SU-DHL-6 (cell line): Measurements from ENCODE around the gene MACIR.

Experiments
- H2AFZ ChIP-seq: fragments of 200-600 bp; sonication (generic); 2 replicates; pipeline ENCODE4 v1.6.1; 2014; ENCODE audit warnings: low read depth, mild to moderate bottlenecking, moderate library complexity, mixed read lengths, antibody characterized with exemption, low read length; ENCODE audit not compliant: severe bottlenecking
- H3F3A ChIP-seq: fragments of 200-600 bp; shearing (Covaris generic); 2 replicates; pipeline ENCODE4 v1.6.0; 2016; ENCODE audit warnings: antibody characterized with exemption, mild to moderate bottlenecking; ENCODE audit not compliant: insufficient read depth
- H3K27ac ChIP-seq: fragments of 200-600 bp; sonication (generic); 2 replicates; pipeline ENCODE4 v1.5.1; 2016; ENCODE audit warnings: low read depth, mild to moderate bottlenecking, low read length, moderate library complexity, mixed read lengths
- H3K27me3 ChIP-seq: fragments of 200-600 bp; sonication (generic), shearing (Covaris generic); 2 replicates; pipeline ENCODE4 v1.6.0; 2014; ENCODE audit warnings: mild to moderate bottlenecking, low read length
- H3K36me3 ChIP-seq: fragments of 200-600 bp; sonication (generic); 2 replicates; pipeline ENCODE4 v1.6.1; 2014; ENCODE audit warnings: mild to moderate bottlenecking, low read length, mixed read lengths
- H3K4me2 ChIP-seq: fragments of 300-600, 200-600 bp; shearing (Covaris generic), sonication (generic); 2 replicates; pipeline ENCODE4 v1.6.0; 2014; ENCODE audit warnings: low read length, low read depth, mild to moderate bottlenecking; ENCODE audit not compliant: poor library complexity, severe bottlenecking
- H3K4me3 ChIP-seq: fragments of 200-600 bp; sonication (generic); 2 replicates; pipeline ENCODE4 v1.5.1; 2014; ENCODE audit warnings: antibody characterized with exemption, low read length, mild to moderate bottlenecking, mixed read lengths; ENCODE audit not compliant: insufficient read depth, poor library complexity, severe bottlenecking
- H3K79me2 ChIP-seq: fragments of 200-600 bp; sonication (generic); 2 replicates; pipeline ENCODE4 v1.6.1; 2014; ENCODE audit warnings: mild to moderate bottlenecking, low read length, moderate library complexity; ENCODE audit not compliant: insufficient read depth
- H3K9ac ChIP-seq: fragments of 200-600 bp; sonication (generic); 2 replicates; pipeline ENCODE4 v1.7.0; 2014; ENCODE audit warnings: mild to moderate bottlenecking, low read length
- H3K9me2 ChIP-seq: fragments of 200-600 bp; sonication (generic); replicated peaks from 2 replicates; pipeline ENCODE4 v1.6.1; 2014; ENCODE audit warnings: low read length; ENCODE audit not compliant: insufficient read depth
- H3K9me3 ChIP-seq: fragments of 200-600 bp; sonication (generic); 2 replicates; pipeline ENCODE4 v1.6.1; 2014; ENCODE audit warnings: low read length, mixed read lengths; ENCODE audit not compliant: insufficient read depth
- H4K20me1 ChIP-seq: fragments of 200-600 bp; sonication (generic); 2 replicates; pipeline ENCODE4 v1.6.1; 2014; ENCODE audit warnings: low read depth, mild to moderate bottlenecking, antibody characterized with exemption, low read length, moderate library complexity, mixed read lengths
- EZH2phosphoT487 ChIP-seq: fragments of 200-600 bp; sonication (generic), shearing (Covaris generic); conservative IDR thresholded peaks from 2 replicates; pipeline ENCODE4 v1.6.1; 2018; ENCODE audit warnings: mild to moderate bottlenecking, antibody characterized with exemption, low read length, moderate library complexity, mixed read lengths
- TF ChIP-seq, protein P1 (sequence below): fragments of 200-600 bp; sonication (generic); IDR thresholded peaks from one replicate; pipeline ENCODE4 v1.5.1; 2017; ENCODE audit warnings: antibody characterized with exemption, mild to moderate bottlenecking, low read length, moderate library complexity; ENCODE audit not compliant: insufficient read depth, poor library complexity, severe bottlenecking

Gene MACIR

DNA sequence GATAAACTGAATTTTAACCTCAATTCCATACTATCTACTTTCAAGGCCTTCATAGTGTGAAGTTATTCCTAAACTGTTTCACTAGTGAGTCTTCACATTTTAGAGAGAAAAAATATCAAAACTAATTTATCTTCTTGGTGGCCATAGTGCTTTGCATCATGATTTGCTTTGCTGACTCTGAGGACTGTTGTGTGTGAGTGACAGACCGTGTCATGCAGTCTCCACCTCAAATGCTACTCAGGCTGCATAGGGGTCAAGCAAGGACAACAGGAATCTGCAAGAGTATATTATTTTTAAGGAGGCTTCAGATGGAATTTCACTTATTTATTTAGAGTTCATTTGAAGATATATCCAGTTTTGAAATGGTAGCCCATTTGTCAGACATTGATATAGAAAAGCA lies 34.5 kb downstream of the MACIR start:
- no peak overlapping the region for H3K4me2 ChIP-seq
- no peaks in the 10 kb centered on the region for H3F3A ChIP-seq
- no peak overlapping the region for H3K9ac ChIP-seq
- H3K27me3 ChIP-seq, result no peaks in the 10 kb centered on the region
- no peak overlapping the region for H2AFZ ChIP-seq
- H4K20me1 ChIP-seq, result no peaks in the 10 kb centered on the region
- no peaks in the 10 kb centered on the region for H3K9me2 ChIP-seq
- TF ChIP-seq, protein P1, sequence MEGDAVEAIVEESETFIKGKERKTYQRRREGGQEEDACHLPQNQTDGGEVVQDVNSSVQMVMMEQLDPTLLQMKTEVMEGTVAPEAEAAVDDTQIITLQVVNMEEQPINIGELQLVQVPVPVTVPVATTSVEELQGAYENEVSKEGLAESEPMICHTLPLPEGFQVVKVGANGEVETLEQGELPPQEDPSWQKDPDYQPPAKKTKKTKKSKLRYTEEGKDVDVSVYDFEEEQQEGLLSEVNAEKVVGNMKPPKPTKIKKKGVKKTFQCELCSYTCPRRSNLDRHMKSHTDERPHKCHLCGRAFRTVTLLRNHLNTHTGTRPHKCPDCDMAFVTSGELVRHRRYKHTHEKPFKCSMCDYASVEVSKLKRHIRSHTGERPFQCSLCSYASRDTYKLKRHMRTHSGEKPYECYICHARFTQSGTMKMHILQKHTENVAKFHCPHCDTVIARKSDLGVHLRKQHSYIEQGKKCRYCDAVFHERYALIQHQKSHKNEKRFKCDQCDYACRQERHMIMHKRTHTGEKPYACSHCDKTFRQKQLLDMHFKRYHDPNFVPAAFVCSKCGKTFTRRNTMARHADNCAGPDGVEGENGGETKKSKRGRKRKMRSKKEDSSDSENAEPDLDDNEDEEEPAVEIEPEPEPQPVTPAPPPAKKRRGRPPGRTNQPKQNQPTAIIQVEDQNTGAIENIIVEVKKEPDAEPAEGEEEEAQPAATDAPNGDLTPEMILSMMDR, result no peak
- no peak for TF ChIP-seq EZH2phosphoT487
- no peaks in the 10 kb centered on the region for H3K9me3 ChIP-seq
- H3K27ac ChIP-seq, result no peak overlapping the region
- no peak overlapping the region for H3K4me3 ChIP-seq
- H3K36me3 ChIP-seq, result no peaks in the 10 kb centered on the region
- H3K79me2 ChIP-seq, result no peaks in the 10 kb centered on the region

DNA sequence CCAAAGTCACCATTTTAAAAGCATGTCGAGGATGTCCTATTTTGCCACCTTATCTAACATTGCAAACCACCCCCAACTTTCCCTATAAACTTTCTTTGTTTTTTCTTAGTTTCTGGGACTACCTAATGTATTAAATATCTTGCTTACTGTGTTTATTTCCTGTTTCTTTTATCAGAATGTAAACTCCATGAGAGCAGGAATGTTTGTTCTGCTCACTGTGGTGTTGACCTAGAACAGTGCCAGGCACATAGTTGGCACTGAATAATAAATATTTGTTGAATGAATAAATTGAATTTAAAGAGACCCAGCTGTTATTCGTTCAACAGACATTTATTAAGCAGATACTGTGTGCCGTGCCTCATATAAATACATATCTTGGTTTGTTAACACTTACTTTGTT lies 35.2 kb downstream of the MACIR start:
- H3K79me2 ChIP-seq, result no peaks in the 10 kb centered on the region
- no peaks in the 10 kb centered on the region for H3K9me3 ChIP-seq
- no peaks in the 10 kb centered on the region for H3K9me2 ChIP-seq
- no peaks in the 10 kb centered on the region for H3K36me3 ChIP-seq
- H4K20me1 ChIP-seq, result no peaks in the 10 kb centered on the region
- no peak overlapping the region for H3K4me2 ChIP-seq
- H2AFZ ChIP-seq, result no peak overlapping the region
- H3K4me3 ChIP-seq, result no peak overlapping the region
- H3F3A ChIP-seq, result no peaks in the 10 kb centered on the region
- no peaks in the 10 kb centered on the region for H3K27me3 ChIP-seq
- H3K27ac ChIP-seq, result no peak overlapping the region
- no peak for TF ChIP-seq EZH2phosphoT487
- TF ChIP-seq, protein P1, result no peak
- H3K9ac ChIP-seq, result no peak overlapping the region

DNA sequence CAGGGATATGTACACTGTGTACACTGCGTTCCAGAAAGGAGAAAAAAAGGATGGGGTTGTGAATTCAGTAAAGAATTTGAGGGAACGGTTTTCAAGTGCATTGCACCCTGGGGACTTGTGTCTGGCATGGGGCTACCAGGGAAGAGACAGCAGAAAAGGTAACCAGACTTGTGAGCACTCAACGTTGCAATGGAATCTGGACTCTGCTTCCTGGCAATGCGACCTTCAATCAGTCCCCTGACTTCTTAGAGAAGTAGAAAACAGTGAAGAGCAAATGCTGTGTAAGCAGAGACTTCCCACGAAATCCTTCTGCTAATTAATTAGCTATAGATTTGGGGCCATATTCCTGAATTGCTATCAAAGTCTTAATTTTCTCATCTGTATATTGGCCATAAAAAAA lies 36.3 kb downstream of the MACIR start:
- Histone ChIP-seq H3K36me3 (no peaks in the 10 kb centered on the region), H3K4me2 (no peak overlapping the region), H3K27ac (no peak overlapping the region), H3K9me3 (no peaks in the 10 kb centered on the region), H4K20me1 (no peaks in the 10 kb centered on the region), H3K9ac (no peak overlapping the region), H2AFZ (no peak overlapping the region), H3F3A (no peaks in the 10 kb centered on the region), H3K27me3 (no peaks in the 10 kb centered on the region; the same call in 1 of the 2 replicates), H3K4me3 (no peak overlapping the region), H3K79me2 (no peaks in the 10 kb centered on the region), H3K9me2 (no peaks in the 10 kb centered on the region)
- TF ChIP-seq, protein P1, result no peak
- TF ChIP-seq EZH2phosphoT487, result no peak

DNA sequence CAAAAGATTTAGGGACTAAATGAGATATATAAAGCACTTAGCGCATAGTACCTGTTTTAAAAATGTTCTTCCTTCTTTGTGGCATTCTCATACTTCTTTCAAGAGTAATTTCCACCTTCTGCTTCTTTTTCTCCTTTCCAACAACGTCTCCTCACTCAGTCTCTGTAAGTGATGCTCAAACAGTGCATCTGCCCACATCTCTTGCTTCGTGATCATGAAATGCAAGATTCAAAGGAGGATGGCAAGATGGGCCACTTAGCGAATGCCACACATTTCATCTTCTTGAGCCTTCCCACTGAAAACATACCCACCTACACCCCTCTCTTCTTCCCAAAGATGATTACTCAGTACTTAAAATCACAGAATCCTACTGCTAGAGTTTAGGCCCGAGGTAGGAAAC lies 36.9 kb downstream of the MACIR start:
- Histone ChIP-seq H3K27me3 (no peaks in the 10 kb centered on the region; the same call in 1 of the 2 replicates), H3F3A (no peaks in the 10 kb centered on the region), H3K79me2 (no peaks in the 10 kb centered on the region), H3K36me3 (no peaks in the 10 kb centered on the region), H3K9me2 (no peaks in the 10 kb centered on the region), H3K9me3 (no peaks in the 10 kb centered on the region), H4K20me1 (no peaks in the 10 kb centered on the region), H3K4me2 (no peak overlapping the region), H3K9ac (no peak overlapping the region), H3K27ac (no peak overlapping the region), H3K4me3 (no peak overlapping the region), H2AFZ (no peak overlapping the region)
- TF ChIP-seq, protein P1, result no peak
- no peak for TF ChIP-seq EZH2phosphoT487
